Stomach (tissue), 9 donors: Measurements from ENCODE around the gene ADGRL3. TPM values are rescaled to one million over a fixed set of nuclear protein-coding genes. Genes with fewer than 3 reads are reported as not detected.
"Not testable (repeated sequence)": the region's sequence is repeated elsewhere in the genome, so short reads cannot be mapped to it uniquely, and the experiment has no call there.

Experiments
- DNase-seq, 2 donors: peaks; one replicate each; pipeline versions ENCODE4 v3.0.0 to v3.0.0-alpha.2; 2013 to 2019
- H3K27ac ChIP-seq, 5 donors: fragments of 200-600 bp in 4 of 5; sonication (generic) in 4 of 5; one replicate each; pipeline ENCODE4 v1.5.1; 2013 to 2019; ENCODE audit warnings: mild to moderate bottlenecking in 1 of 5, moderate library complexity in 1 of 5
- H3K27me3 ChIP-seq, 3 donors: fragments of 200-600 bp; sonication (generic); one replicate each; pipeline ENCODE4 v1.5.1; 2017 to 2019; ENCODE audit warnings: mixed run types in 1 of 3
- H3K36me3 ChIP-seq, 4 donors: fragments of 200-600 bp; sonication (generic); 1 replicate in 3 of 4; 2 replicates in 1 of 4; pipeline ENCODE4 v1.5.1; 2016 to 2019
- H3K4me1 ChIP-seq, 4 donors: fragments of 200-600 bp; sonication (generic); one replicate each; pipeline ENCODE4 v1.5.1; 2016 to 2019
- H3K4me3 ChIP-seq, 4 donors: fragments of 200-600 bp; sonication (generic) in 3 of 4; one replicate each; pipeline ENCODE4 v1.5.1; 2016 to 2019; ENCODE audit warnings: mild to moderate bottlenecking in 1 of 4
- H3K9me3 ChIP-seq, 4 donors: fragments of 200-600 bp; sonication (generic); one replicate each; pipeline ENCODE4 v1.5.1; 2016 to 2019
- EP300 ChIP-seq: sonication (generic); formaldehyde crosslinking; IDR thresholded peaks from one replicate; pipeline ENCODE4 v1.6.1; 2017; ENCODE audit warnings: antibody characterized with exemption
- POLR2A ChIP-seq, 4 donors: fragments of 450-650 bp; IDR thresholded peaks; one replicate each; pipeline ENCODE4 v1.6.1; 2016; ENCODE audit warnings: antibody characterized with exemption in 4 of 4, control low read depth in 2 of 4, mild to moderate bottlenecking in 1 of 4, moderate library complexity in 1 of 4
- POLR2AphosphoS5 ChIP-seq, 3 donors: sonication (generic); formaldehyde crosslinking; IDR thresholded peaks; one replicate each; pipeline ENCODE4 v1.6.1; 2016; ENCODE audit warnings: antibody characterized with exemption in 3 of 3
- WGBS, 5 donors: extraction: QIAGEN DNeasy Blood & Tissue Kit in 3 of 5; methylation state at CpG; one replicate each; pipeline versions ENCODE4 v1.1.5 to v1.1.7; 2013 to 2018; 5-methylcytosine and 5-hydroxymethylcytosine counted together
- intact Hi-C: fragments of 100-400 bp; cut with DNase I; formaldehyde crosslinking; loops from one replicate; pipeline ENCODE4 v1.15.1; 2023; ENCODE audit warnings: low total_unique reads
- polyA plus RNA-seq, 3 donors: library from polyadenylated mRNA; stranded (reverse); fragments of 200-250 nt; gene quantifications; one replicate each; pipeline ENCODE4 v1.2.3, GENCODE V29; 2013
- total RNA-seq, 5 donors: library from RNA; depleted of rRNA; stranded (reverse); fragments of >200 nt; gene quantifications; one replicate each; pipeline versions ENCODE4 v1.1.0 to v1.2.3, GENCODE V29; 2014 to 2016
- TF ChIP-seq, protein P1 (sequence below), 7 experiments: fragments of 450-650 bp in 4 of 7; fragments of 200-600 bp in 3 of 7; sonication (generic) in 3 of 7; IDR thresholded peaks; one replicate each; pipeline ENCODE4 v1.5.1; 2016 to 2019; ENCODE audit warnings: antibody characterized with exemption in 7 of 7, control low read depth in 2 of 7, mild to moderate bottlenecking in 1 of 7
- donor health status: healthy with polysubstance abuse.
- donor health status: Bipolar disorder and iron deficiency.
- donor health status: healthy.

The ADGRL3 gene
- total and polyA plus RNA-seq, 8 donors: 0.48 to 109 (median 3.9) TPM

GRCh38 chr4:61851126-61851525, 651.0 kb downstream of the ADGRL3 start:
- TF ChIP-seq, protein P1, sequence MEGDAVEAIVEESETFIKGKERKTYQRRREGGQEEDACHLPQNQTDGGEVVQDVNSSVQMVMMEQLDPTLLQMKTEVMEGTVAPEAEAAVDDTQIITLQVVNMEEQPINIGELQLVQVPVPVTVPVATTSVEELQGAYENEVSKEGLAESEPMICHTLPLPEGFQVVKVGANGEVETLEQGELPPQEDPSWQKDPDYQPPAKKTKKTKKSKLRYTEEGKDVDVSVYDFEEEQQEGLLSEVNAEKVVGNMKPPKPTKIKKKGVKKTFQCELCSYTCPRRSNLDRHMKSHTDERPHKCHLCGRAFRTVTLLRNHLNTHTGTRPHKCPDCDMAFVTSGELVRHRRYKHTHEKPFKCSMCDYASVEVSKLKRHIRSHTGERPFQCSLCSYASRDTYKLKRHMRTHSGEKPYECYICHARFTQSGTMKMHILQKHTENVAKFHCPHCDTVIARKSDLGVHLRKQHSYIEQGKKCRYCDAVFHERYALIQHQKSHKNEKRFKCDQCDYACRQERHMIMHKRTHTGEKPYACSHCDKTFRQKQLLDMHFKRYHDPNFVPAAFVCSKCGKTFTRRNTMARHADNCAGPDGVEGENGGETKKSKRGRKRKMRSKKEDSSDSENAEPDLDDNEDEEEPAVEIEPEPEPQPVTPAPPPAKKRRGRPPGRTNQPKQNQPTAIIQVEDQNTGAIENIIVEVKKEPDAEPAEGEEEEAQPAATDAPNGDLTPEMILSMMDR (IDR thresholded peaks at IDR 0.05): no peak
- TF ChIP-seq EP300 (no peak), POLR2AphosphoS5 (IDR thresholded peaks at IDR 0.05) (no peak), POLR2A (IDR thresholded peaks at IDR 0.05) (no peak)
- Histone ChIP-seq H3K9me3 (no peaks in the 10 kb centered on the region), H3K4me3 (no peak overlapping the region), H3K4me1 (no peaks in the 10 kb centered on the region), H3K36me3 (no peaks in the 10 kb centered on the region), H3K27ac (no peak overlapping the region), H3K27me3 (no peaks in the 10 kb centered on the region)
- intact Hi-C loops: no loop called here
- no peak for DNase-seq
- 80 to 90% (median 86%) methylated on average over 3 of the region's 3 CpGs for WGBS, 5 donors

GRCh38 chr4:61852105-61852504, 652.0 kb downstream of the ADGRL3 start:
- H3K27me3 ChIP-seq, DNase-seq, H3K4me3 ChIP-seq, H3K27ac ChIP-seq, intact Hi-C loops, H3K9me3 ChIP-seq, H3K36me3 ChIP-seq, H3K4me1 ChIP-seq: not testable (repeated sequence)
- 90 to 96% (median 94%) methylated on average over 5 of the region's 5 CpGs for WGBS, 5 donors

DNA sequence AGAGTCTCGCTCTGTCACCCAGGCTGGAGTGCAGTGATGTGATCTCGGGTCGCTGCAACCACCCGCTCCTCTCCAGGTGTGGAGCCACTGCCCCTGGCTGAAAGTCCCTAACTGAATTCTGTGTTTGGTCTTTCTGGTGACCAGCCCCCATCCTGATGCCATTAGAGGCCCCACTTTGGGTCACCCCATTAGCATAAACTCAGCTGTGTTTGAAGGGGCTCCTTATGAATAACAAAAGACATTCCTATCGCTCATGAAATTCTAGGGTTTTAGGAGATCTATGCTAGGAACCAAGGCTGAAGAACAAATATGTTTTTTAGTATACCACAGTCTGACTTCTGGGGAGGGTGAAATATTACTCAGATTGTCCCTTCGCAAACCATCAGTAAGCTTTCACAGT, 652.9 kb downstream of the ADGRL3 start:
- Histone ChIP-seq H3K4me3 (no peak overlapping the region), H3K36me3 (no peaks in the 10 kb centered on the region), H3K4me1 (no peaks in the 10 kb centered on the region), H3K27ac (no peak overlapping the region), H3K27me3 (no peaks in the 10 kb centered on the region), H3K9me3 (no peaks in the 10 kb centered on the region)
- TF ChIP-seq EP300 (no peak), POLR2AphosphoS5 (IDR thresholded peaks at IDR 0.05) (no peak), POLR2A (IDR thresholded peaks at IDR 0.05) (no peak)
- TF ChIP-seq, protein P1 (IDR thresholded peaks at IDR 0.05): no peak
- DNase-seq: no peak
- 85 to 93% (median 87%) methylated on average over 6 of the region's 6 CpGs for WGBS, 5 donors
- intact Hi-C loops: no loop called here

GRCh38 chr4:61860376-61860775, 660.2 kb downstream of the ADGRL3 start:
- no peaks in the 10 kb centered on the region for H3K9me3 ChIP-seq
- DNase-seq: no peak
- intact Hi-C loops: no loop called here
- no peak overlapping the region for H3K27ac ChIP-seq
- TF ChIP-seq, protein P1 (IDR thresholded peaks at IDR 0.05): no peak
- TF ChIP-seq POLR2AphosphoS5 (IDR thresholded peaks at IDR 0.05) (no peak), POLR2A (IDR thresholded peaks at IDR 0.05) (no peak), EP300 (no peak)
- WGBS, 5 donors: 57 to 78% (median 68%) methylated on average over 6 of the region's 6 CpGs
- H3K27me3 ChIP-seq: no peaks in the 10 kb centered on the region
- H3K4me3 ChIP-seq: no peak overlapping the region
- no peaks in the 10 kb centered on the region for H3K36me3 ChIP-seq
- H3K4me1 ChIP-seq: no peaks in the 10 kb centered on the region

DNA sequence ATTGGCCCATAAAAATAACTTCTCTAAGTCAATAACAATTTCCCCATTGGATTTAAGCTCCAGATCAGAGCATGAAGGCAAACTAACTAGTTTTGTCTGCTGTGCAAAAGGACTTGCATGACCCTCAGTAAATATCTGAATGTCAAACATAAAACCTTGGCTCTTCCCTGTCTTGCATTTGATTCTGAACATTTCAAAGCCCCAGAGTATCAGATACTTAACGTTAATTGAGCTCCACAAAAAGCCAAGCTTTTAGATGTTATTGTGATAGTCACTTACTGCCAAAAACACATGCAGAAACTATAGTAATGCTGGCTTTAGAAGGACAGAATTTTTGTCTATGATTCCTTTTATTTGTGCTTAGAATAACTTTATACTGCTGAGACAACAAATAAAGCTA, 664.2 kb downstream of the ADGRL3 start:
- no peak overlapping the region for H3K4me3 ChIP-seq
- TF ChIP-seq EP300 (no peak), POLR2AphosphoS5 (IDR thresholded peaks at IDR 0.05) (no peak), POLR2A (IDR thresholded peaks at IDR 0.05) (no peak)
- TF ChIP-seq, protein P1 (IDR thresholded peaks at IDR 0.05): no peak
- intact Hi-C loops: no loop called here
- WGBS, 5 donors: 26 to 60% (median 55%) methylated on average over 1 of the region's 1 CpG
- no peaks in the 10 kb centered on the region for H3K36me3 ChIP-seq
- H3K27ac ChIP-seq: no peak overlapping the region
- no peaks in the 10 kb centered on the region for H3K9me3 ChIP-seq
- H3K27me3 ChIP-seq: no peaks in the 10 kb centered on the region
- DNase-seq: peak in 1 of 2 donors; percentile 8
- no peaks in the 10 kb centered on the region for H3K4me1 ChIP-seq
